ENCODE data around the gene RAB10.

DNA sequence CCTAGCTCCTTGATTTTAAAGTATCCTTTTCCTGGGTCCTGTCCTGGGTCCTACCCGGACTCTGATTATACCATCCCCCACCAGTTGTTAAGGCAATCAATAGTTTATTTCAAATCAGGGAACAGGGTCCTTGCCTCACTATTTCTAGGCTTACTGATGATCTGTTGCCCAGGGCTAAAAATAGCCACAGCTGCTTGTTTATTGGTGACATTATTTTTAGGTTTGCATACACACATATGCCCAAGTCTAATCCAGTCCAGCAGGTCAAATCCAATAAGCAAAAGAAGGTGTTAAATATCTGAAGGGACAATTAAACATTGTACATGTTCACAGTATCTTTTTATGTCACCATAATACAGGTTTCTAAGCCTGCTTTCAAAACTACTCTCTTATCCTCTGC lies 66.0 kb downstream of the RAB10 start:
- TF ChIP-seq, protein P1, sequence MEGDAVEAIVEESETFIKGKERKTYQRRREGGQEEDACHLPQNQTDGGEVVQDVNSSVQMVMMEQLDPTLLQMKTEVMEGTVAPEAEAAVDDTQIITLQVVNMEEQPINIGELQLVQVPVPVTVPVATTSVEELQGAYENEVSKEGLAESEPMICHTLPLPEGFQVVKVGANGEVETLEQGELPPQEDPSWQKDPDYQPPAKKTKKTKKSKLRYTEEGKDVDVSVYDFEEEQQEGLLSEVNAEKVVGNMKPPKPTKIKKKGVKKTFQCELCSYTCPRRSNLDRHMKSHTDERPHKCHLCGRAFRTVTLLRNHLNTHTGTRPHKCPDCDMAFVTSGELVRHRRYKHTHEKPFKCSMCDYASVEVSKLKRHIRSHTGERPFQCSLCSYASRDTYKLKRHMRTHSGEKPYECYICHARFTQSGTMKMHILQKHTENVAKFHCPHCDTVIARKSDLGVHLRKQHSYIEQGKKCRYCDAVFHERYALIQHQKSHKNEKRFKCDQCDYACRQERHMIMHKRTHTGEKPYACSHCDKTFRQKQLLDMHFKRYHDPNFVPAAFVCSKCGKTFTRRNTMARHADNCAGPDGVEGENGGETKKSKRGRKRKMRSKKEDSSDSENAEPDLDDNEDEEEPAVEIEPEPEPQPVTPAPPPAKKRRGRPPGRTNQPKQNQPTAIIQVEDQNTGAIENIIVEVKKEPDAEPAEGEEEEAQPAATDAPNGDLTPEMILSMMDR (IDR thresholded peaks at IDR 0.05): no peak
- TF ChIP-seq POLR2A (IDR thresholded peaks at IDR 0.05): no peak
